HCT116 (cell line): ENCODE results near the gene NTRK3. TPM values are rescaled to one million over a fixed set of nuclear protein-coding genes. Genes with fewer than 3 reads are reported as not detected.

Source experiments
- ATAC-seq: fragments of 200-7000 bp; cut with Tn5 transposase; 2 replicates; pipeline ENCODE4 v1.9.1; 2020; ENCODE audit warnings: mild to moderate bottlenecking, moderate library complexity
- BruUV-seq: library from RNA; stranded (reverse); fragments of 400-500 nt; replicated peaks from 2 replicates; lab custom pipeline; 2021; lab: Mats Ljungman, UMichigan
- CTCF ChIA-PET: fragments of 300-600 bp; sonication (Branson Sonifier 250); formaldehyde crosslinking; loops from one replicate; lab custom pipeline; 2021; ENCODE audit warnings: antibody characterized with exemption; lab: Charles Lee
- POLR2A ChIA-PET: fragments of 300-600, 350-600 bp; sonication (Branson Sonifier 250); formaldehyde crosslinking; loops from one replicate; lab custom pipeline; 2021; ENCODE audit warnings: antibody characterized with exemption; lab: Charles Lee
- RAD21 ChIA-PET, 2 experiments: fragments of 300-600 bp; sonication (Branson Sonifier 250); formaldehyde crosslinking; loops; one replicate each; lab custom pipeline; 2023; ENCODE audit warnings: low total read pairs in 2 of 2; ENCODE audit not compliant: uncharacterized antibody in 2 of 2, unreplicated experiment in 2 of 2, low non-redundant PET in 1 of 2; lab: Charles Lee
- DNase-seq: peaks from one replicate; pipeline ENCODE4 v3.0.0-alpha.2; 2010; ENCODE audit warnings: low read depth, low spot score
- H2AFZ ChIP-seq: fragments of 200-600 bp; shearing (Covaris generic), sonication (generic); 2 replicates; pipeline ENCODE4 v1.6.1; 2017; ENCODE audit warnings: low read depth, mixed run types, mixed read lengths, antibody characterized with exemption, low read length; ENCODE audit not compliant: poor library complexity, severe bottlenecking
- H3K27ac ChIP-seq: 2 replicates; pipeline ENCODE4 v1.5.1; 2012; ENCODE audit warnings: low read depth, low read length
- H3K27me3 ChIP-seq: fragments of 200-600 bp; sonication (generic); 2 replicates; pipeline ENCODE4 v1.6.1; 2016; ENCODE audit warnings: mixed run types, low read length, mixed read lengths; ENCODE audit not compliant: insufficient read depth
- H3K36me3 ChIP-seq, 2 experiments: fragments of 200-500 bp in 1 of 2; fragments of 200-600 bp in 1 of 2; sonication (Bioruptor generic) in 1 of 2; sonication (generic) in 1 of 2; 2 replicates each; pipeline versions ENCODE4 v1.5.1 to v1.6.1; 2014 to 2016; ENCODE audit warnings: low read length in 2 of 2, inconsistent platforms in 1 of 2, mixed read lengths in 1 of 2, mixed run types in 1 of 2; ENCODE audit not compliant: insufficient read depth in 2 of 2, control insufficient read depth in 1 of 2
- H3K4me1 ChIP-seq, 2 experiments: fragments of 200-600 bp in 1 of 2; sonication (generic) in 1 of 2; 2 replicates each; pipeline versions ENCODE4 v1.5.1 to v1.6.1; 2012 to 2017; ENCODE audit warnings: low read length in 2 of 2, inconsistent platforms in 1 of 2, mild to moderate bottlenecking in 1 of 2, mixed read lengths in 1 of 2, mixed run types in 1 of 2, moderate library complexity in 1 of 2; ENCODE audit not compliant: insufficient read depth in 2 of 2, control insufficient read depth in 1 of 2
- H3K4me2 ChIP-seq: fragments of 200-600 bp; sonication (generic); 2 replicates; pipeline ENCODE4 v1.6.1; 2017; ENCODE audit warnings: mixed run types, low read length, mixed read lengths
- H3K4me3 ChIP-seq, 2 experiments: fragments of 200-600 bp in 1 of 2; sonication (generic) in 1 of 2; replicated peaks in 1 of 2; 2 replicates each; pipeline ENCODE4 v1.5.1; 2011 to 2016; ENCODE audit warnings: low read length in 2 of 2, control low read depth in 1 of 2, low read depth in 1 of 2, mild to moderate bottlenecking in 1 of 2, mixed read lengths in 1 of 2, mixed run types in 1 of 2
- H3K79me2 ChIP-seq: fragments of 200-600 bp; sonication (generic); 2 replicates; pipeline ENCODE4 v1.6.1; 2017; ENCODE audit warnings: mild to moderate bottlenecking, mixed run types, low read length, moderate library complexity, mixed read lengths; ENCODE audit not compliant: insufficient read depth
- H3K9ac ChIP-seq: fragments of 200-600 bp; sonication (generic); 2 replicates; pipeline ENCODE4 v1.6.1; 2016; ENCODE audit warnings: low read length, mixed read lengths
- H3K9me2 ChIP-seq: fragments of 200-600 bp; sonication (generic), shearing (Covaris generic); 2 replicates; pipeline ENCODE4 v1.6.1; 2017; ENCODE audit warnings: mixed run types, mild to moderate bottlenecking, moderate library complexity; ENCODE audit not compliant: insufficient read depth
- H3K9me3 ChIP-seq, 2 experiments: fragments of 200-500 bp in 1 of 2; fragments of 200-600 bp in 1 of 2; sonication (Bioruptor generic) in 1 of 2; sonication (generic) in 1 of 2; 2 replicates each; pipeline ENCODE4 v1.6.1; 2014 to 2017; ENCODE audit warnings: low read length in 2 of 2, mixed read lengths in 2 of 2, inconsistent platforms in 1 of 2, low read depth in 1 of 2, mild to moderate bottlenecking in 1 of 2, mixed run types in 1 of 2, moderate library complexity in 1 of 2; ENCODE audit not compliant: control insufficient read depth in 1 of 2, insufficient read depth in 1 of 2
- H4K20me1 ChIP-seq: fragments of 200-600 bp; sonication (generic), shearing (Covaris generic); 2 replicates; pipeline ENCODE4 v1.6.1; 2017; ENCODE audit warnings: mixed run types, mild to moderate bottlenecking, moderate library complexity; ENCODE audit not compliant: insufficient read depth
- CEBPB ChIP-seq: IDR thresholded peaks from 2 replicates; pipeline ENCODE4 v1.6.1; 2012; ENCODE audit warnings: low read depth
- ELF1 ChIP-seq: IDR thresholded peaks from 2 replicates; pipeline ENCODE4 v1.6.1; 2012; ENCODE audit warnings: low read depth, borderline replicate concordance
- EZH2 ChIP-seq: fragments of 200-600 bp; sonication (generic); IDR thresholded peaks from 2 replicates; pipeline ENCODE4 v1.6.1; 2017; ENCODE audit warnings: antibody characterized with exemption, mixed run types
- RAD21 ChIP-seq: IDR thresholded peaks from 2 replicates; pipeline ENCODE4 v1.6.1; 2012; ENCODE audit warnings: low read depth, mild to moderate bottlenecking
- SP1 ChIP-seq: IDR thresholded peaks from 2 replicates; pipeline ENCODE4 v1.6.1; 2012; ENCODE audit warnings: low read depth
- TCF7L2 ChIP-seq: IDR thresholded peaks from 2 replicates; pipeline ENCODE4 v1.7.0; 2011; ENCODE audit warnings: borderline replicate concordance, inconsistent platforms; ENCODE audit not compliant: insufficient read depth, insufficient read length; ENCODE audit errors: extremely low read depth
- YY1 ChIP-seq: IDR thresholded peaks from 2 replicates; pipeline ENCODE4 v1.6.1; 2011; ENCODE audit warnings: low read length, low read depth, moderate library complexity, mild to moderate bottlenecking; ENCODE audit not compliant: insufficient replicate concordance; ENCODE audit errors: extremely low read depth
- intact Hi-C: fragments of 100-400 bp; cut with micrococcal nuclease; formaldehyde crosslinking; loops from 2 replicates; pipeline ENCODE4 v1.10.0; 2022
- total RNA-seq: library from RNA; stranded (reverse); gene quantifications from one replicate; pipeline ENCODE4 v1.2.1, GENCODE V29; 2021; ENCODE audit not compliant: unreplicated experiment
- TF ChIP-seq, protein P1 (sequence below), 3 experiments: fragments of 200-600 bp in 1 of 3; sonication (generic) in 1 of 3; IDR thresholded peaks in 2 of 3; conservative IDR thresholded peaks in 1 of 3; 2 replicates each; pipeline ENCODE4 v1.5.1; 2012 to 2017; ENCODE audit warnings: low read depth in 2 of 3, low read length in 2 of 3, antibody characterized with exemption in 1 of 3, borderline replicate concordance in 1 of 3, control low read depth in 1 of 3, mild to moderate bottlenecking in 1 of 3, mixed read lengths in 1 of 3, mixed run types in 1 of 3, moderate library complexity in 1 of 3; ENCODE audit not compliant: insufficient read depth in 1 of 3
- TF ChIP-seq, protein P2 (sequence below): IDR thresholded peaks from 2 replicates; pipeline ENCODE4 v1.6.1; 2012; ENCODE audit warnings: low read depth

NTRK3 gene
- total RNA-seq, 1 experiment from 2014 or later: not detected

DNA sequence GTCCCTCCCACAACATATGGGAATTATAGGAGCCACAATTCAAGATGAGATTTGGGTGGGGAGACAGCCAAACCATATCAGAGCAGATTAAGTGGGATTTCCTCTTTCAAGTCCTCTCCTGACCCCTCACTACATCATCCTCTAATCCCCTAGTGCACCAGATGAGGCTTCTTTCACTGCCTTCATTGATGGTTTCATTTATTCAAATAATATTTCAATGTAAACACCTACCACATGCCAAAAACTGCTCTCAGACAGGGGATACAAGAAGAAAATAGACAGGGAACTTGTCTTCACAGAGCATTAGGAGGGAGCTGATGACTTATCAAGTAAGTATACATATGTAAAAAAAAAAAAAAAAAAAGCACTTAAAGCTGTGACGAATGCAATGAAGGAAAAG, 180.2 kb downstream of the NTRK3 start (continued):
- TF ChIP-seq, protein P1, sequence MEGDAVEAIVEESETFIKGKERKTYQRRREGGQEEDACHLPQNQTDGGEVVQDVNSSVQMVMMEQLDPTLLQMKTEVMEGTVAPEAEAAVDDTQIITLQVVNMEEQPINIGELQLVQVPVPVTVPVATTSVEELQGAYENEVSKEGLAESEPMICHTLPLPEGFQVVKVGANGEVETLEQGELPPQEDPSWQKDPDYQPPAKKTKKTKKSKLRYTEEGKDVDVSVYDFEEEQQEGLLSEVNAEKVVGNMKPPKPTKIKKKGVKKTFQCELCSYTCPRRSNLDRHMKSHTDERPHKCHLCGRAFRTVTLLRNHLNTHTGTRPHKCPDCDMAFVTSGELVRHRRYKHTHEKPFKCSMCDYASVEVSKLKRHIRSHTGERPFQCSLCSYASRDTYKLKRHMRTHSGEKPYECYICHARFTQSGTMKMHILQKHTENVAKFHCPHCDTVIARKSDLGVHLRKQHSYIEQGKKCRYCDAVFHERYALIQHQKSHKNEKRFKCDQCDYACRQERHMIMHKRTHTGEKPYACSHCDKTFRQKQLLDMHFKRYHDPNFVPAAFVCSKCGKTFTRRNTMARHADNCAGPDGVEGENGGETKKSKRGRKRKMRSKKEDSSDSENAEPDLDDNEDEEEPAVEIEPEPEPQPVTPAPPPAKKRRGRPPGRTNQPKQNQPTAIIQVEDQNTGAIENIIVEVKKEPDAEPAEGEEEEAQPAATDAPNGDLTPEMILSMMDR (IDR thresholded peaks at IDR 0.05 in 2 of 3, conservative IDR thresholded peaks at IDR 0.05 in 1 of 3; ENCODE audit: borderline replicate concordance in 1 of 3, insufficient read depth in 1 of 3, low read depth in 2 of 3, low read length in 2 of 3): no peak
- no peak for TF ChIP-seq CEBPB

DNA sequence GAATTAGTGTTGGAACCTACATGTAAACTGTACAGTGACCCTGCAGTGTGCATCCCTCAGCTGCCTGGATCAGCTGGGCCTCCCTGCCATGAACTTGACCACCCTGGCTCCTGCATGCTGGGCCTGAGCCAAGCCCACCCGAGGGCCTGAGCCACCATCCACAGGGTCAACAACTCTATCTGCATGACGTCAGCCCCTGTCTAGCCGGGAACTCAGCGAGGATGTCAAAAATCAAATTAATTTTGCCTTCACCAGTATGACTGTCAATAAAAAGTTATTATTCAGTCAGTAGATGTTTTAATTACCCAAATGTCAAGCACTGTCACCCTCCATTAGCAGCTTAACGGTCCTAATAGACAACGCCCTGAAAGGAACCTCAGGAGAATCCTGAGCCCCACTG, 181.4 kb downstream of the NTRK3 start:
- DNase-seq (no peak), ATAC-seq (no peak)
- no TSS peak for BruUV-seq
- Histone ChIP-seq H3K36me3 (no peaks in the 10 kb centered on the region), H3K9ac (no peak overlapping the region), H3K27ac (no peak overlapping the region), H3K9me2 (no peaks in the 10 kb centered on the region), H3K27me3 (no peaks in the 10 kb centered on the region), H3K4me2 (no peak overlapping the region), H2AFZ (no peak overlapping the region), H3K9me3 (0 out of 4 replicates have a peak, but pooled peaks cover 0 to 3% of the 10 kb centered on the region in 2 experiments), H3K4me1 (no peaks in the 10 kb centered on the region), H3K4me3 (no peak overlapping the region), H4K20me1 (no peaks in the 10 kb centered on the region), H3K79me2 (no peaks in the 10 kb centered on the region)
- ChIA-PET POLR2A (no interaction called here), CTCF (no interaction called here), RAD21 (no interaction called here)
- no peak for TF ChIP-seq SP1
- intact Hi-C loops: no loop called here

DNA sequence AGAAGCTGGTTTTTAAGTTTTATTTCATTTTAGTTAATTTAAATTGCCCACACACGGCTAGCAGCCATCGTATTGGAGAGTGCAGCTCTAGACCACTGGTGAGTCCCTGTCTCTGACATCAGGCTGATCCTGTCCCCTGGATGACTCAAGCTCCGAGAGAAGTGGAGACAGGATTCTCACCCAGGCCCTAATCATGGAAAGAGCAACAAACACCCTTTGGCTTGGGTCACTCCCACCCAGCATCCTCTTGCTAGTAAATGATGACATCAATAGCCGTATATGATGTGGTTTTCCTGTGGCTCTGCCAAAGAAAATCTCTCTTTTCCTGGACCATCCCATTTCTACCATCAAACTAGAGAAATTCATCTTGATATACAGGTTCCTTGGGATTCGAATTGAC, 182.2 kb downstream of the NTRK3 start:
- H3K9me3 ChIP-seq: 0 out of 4 replicates have a peak, but pooled peaks cover 0 to 3% of the 10 kb centered on the region in 2 experiments
- RAD21 ChIA-PET: no interaction called here
- no peak for TF ChIP-seq TCF7L2
- no peak for TF ChIP-seq ELF1
- TF ChIP-seq, protein P2, sequence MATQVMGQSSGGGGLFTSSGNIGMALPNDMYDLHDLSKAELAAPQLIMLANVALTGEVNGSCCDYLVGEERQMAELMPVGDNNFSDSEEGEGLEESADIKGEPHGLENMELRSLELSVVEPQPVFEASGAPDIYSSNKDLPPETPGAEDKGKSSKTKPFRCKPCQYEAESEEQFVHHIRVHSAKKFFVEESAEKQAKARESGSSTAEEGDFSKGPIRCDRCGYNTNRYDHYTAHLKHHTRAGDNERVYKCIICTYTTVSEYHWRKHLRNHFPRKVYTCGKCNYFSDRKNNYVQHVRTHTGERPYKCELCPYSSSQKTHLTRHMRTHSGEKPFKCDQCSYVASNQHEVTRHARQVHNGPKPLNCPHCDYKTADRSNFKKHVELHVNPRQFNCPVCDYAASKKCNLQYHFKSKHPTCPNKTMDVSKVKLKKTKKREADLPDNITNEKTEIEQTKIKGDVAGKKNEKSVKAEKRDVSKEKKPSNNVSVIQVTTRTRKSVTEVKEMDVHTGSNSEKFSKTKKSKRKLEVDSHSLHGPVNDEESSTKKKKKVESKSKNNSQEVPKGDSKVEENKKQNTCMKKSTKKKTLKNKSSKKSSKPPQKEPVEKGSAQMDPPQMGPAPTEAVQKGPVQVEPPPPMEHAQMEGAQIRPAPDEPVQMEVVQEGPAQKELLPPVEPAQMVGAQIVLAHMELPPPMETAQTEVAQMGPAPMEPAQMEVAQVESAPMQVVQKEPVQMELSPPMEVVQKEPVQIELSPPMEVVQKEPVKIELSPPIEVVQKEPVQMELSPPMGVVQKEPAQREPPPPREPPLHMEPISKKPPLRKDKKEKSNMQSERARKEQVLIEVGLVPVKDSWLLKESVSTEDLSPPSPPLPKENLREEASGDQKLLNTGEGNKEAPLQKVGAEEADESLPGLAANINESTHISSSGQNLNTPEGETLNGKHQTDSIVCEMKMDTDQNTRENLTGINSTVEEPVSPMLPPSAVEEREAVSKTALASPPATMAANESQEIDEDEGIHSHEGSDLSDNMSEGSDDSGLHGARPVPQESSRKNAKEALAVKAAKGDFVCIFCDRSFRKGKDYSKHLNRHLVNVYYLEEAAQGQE: no peak
- no peak for TF ChIP-seq EZH2
- no peak for TF ChIP-seq CEBPB
- no peak for TF ChIP-seq YY1
- TF ChIP-seq RAD21: no peak
- TF ChIP-seq, protein P1 (IDR thresholded peaks at IDR 0.05 in 2 of 3, conservative IDR thresholded peaks at IDR 0.05 in 1 of 3; ENCODE audit: borderline replicate concordance in 1 of 3, insufficient read depth in 1 of 3, low read depth in 2 of 3, low read length in 2 of 3): no peak

More for the DNA sequence above, 182.2 kb downstream of the NTRK3 start:
- DNase-seq (no peak), ATAC-seq (no peak)
- ChIA-PET CTCF (no interaction called here), POLR2A (no interaction called here)
- Histone ChIP-seq H3K27me3 (no peaks in the 10 kb centered on the region), H3K79me2 (no peaks in the 10 kb centered on the region), H3K4me2 (no peak overlapping the region), H3K4me1 (no peaks in the 10 kb centered on the region), H3K27ac (no peak overlapping the region), H2AFZ (no peak overlapping the region), H3K36me3 (no peaks in the 10 kb centered on the region), H3K9ac (no peak overlapping the region), H3K4me3 (no peak overlapping the region), H3K9me2 (no peaks in the 10 kb centered on the region), H4K20me1 (no peaks in the 10 kb centered on the region)
- intact Hi-C loops: no loop called here
- no TSS peak for BruUV-seq
